Erythroblast (primary cell): ENCODE data around the gene PLAGL2.

Experiments used
- GATA1 ChIP-seq: IDR thresholded peaks from 2 replicates; pipeline ENCODE4 v1.6.1; 2011; ENCODE audit warnings: low read depth, mild to moderate bottlenecking, control low read depth, low read length, moderate library complexity
- POLR2A ChIP-seq: IDR thresholded peaks from 2 replicates; pipeline ENCODE4 v1.6.1; 2011; ENCODE audit warnings: mild to moderate bottlenecking, low read length

DNA sequence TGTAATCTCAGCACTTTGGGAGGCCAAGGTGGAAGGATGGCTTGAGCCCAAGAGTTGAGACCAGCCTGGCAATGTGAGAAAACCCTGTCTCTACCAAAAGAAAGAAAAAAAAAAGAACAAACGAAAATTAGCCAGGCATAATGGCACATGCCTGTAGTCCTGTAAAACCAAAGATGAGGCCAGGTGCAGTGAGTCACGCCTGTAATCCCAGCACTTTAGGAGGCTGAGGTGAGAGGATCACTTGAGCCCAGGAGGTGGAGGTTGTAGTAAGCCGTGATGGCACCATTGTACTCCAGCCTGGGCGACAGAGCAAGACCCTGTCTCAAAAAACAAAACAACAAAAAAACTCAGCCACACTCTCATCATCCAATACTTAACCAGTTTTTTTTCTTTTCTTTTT is 37.4 kb upstream of the PLAGL2 start:
- TF ChIP-seq POLR2A (no peak), GATA1 (no peak)
